IPS DF 6.9 (cell line): Measurements from ENCODE around the gene SLC9C1.

Source experiments
- DNase-seq: peaks from one replicate; pipeline ENCODE4 v3.0.0-alpha.2; 2013; ENCODE audit warnings: low read depth, low spot score
- H3K27ac ChIP-seq: one replicate; pipeline ENCODE4 v1.5.1; 2013; ENCODE audit warnings: low read length, control low read depth
- H3K27me3 ChIP-seq: 2 replicates; pipeline ENCODE4 v1.6.1; 2013; ENCODE audit warnings: mild to moderate bottlenecking, low read length; ENCODE audit not compliant: control insufficient read depth, insufficient read depth
- H3K36me3 ChIP-seq: 2 replicates; pipeline ENCODE4 v1.6.1; 2013; ENCODE audit warnings: low read length; ENCODE audit not compliant: control insufficient read depth, insufficient read depth
- H3K4me1 ChIP-seq: 2 replicates; pipeline ENCODE4 v1.6.1; 2013; ENCODE audit warnings: low read length; ENCODE audit not compliant: control insufficient read depth, insufficient read depth
- H3K4me3 ChIP-seq: 2 replicates; pipeline ENCODE4 v1.5.1; 2013; ENCODE audit warnings: mild to moderate bottlenecking, low read length
- H3K9me3 ChIP-seq: 2 replicates; pipeline ENCODE4 v1.6.1; 2013; ENCODE audit warnings: low read length, inconsistent platforms; ENCODE audit not compliant: control insufficient read depth, insufficient read depth
- WGBS: extraction: QIAGEN DNeasy Blood & Tissue Kit; methylation state at CpG from one replicate; pipeline ENCODE4 v1.1.7; 2013; ENCODE audit warnings: mixed read lengths, missing lambda C conversion rate; ENCODE audit not compliant: insufficient read length, insufficient coverage; 5-methylcytosine and 5-hydroxymethylcytosine counted together

The SLC9C1 gene

GRCh38 chr3:112293368-112294321 lies at the start of gene SLC9C1:
Gene SLC9C1 (minus strand): TSS chr3:112294216. CDS start chr3:112286791, 7,425 bp downstream.
- Histone ChIP-seq H3K27ac (no peak within 1 kb of the TSS), H3K27me3 (no peaks in the 10 kb centered on the region), H3K4me1 (peaks cover 1% of the 10 kb centered on the region; the same call in 1 of the 2 replicates), H3K9me3 (no peaks in the 10 kb centered on the region), H3K36me3 (no peaks in the 10 kb centered on the region), H3K4me3 (no peak within 1 kb of the TSS)
- no CpG with 5 or more reads among the region's 15 CpGs for WGBS
- peak; percentile 82 for DNase-seq

DNA sequence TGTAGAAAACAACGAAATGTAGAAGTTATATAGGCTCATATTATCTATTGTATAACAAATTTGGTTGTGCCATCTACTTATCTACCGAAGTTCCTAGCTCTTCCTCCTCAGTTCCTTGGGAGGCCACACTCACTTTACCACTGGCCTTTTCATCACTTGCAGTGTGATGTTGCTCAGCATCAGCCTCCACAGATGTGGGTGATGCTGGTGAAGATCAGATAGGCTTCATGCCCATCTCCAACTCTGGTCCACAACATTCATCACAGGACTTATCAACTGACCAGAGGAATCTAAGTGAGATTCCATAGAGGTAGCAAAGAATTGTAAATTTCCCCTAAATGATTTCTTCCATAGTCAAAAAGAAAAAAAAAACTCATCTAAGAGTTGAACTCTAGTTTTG lies 47.4 kb upstream of the SLC9C1 start:
- Histone ChIP-seq H3K4me3 (no peak overlapping the region), H3K9me3 (no peaks in the 10 kb centered on the region), H3K4me1 (peaks cover 2% of the 10 kb centered on the region; the same call in 1 of the 2 replicates), H3K27me3 (no peaks in the 10 kb centered on the region), H3K27ac (no peak overlapping the region), H3K36me3 (peaks cover 2% of the 10 kb centered on the region; the same call in 1 of the 2 replicates)
- DNase-seq: no peak
- no CpG with 5 or more reads among the region's 2 CpGs for WGBS

DNA sequence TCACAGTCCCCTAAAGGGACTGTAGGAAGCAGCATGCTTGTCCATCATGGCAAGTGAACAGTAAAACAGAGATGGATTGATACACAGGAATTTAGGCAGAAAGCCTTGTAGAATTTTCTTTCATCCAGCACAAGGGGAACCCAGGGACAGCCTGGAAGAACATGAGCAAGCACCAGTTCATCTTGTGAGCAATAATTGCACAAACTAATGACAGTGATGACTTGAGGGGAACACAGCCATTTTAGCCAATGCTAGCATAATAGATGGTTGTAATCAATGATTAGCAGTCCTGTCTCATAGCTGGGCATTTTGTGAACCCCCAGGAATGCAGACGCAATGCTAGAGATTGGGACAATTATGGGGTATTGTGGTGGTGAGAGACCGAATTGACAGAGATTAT lies 45.6 kb upstream of the SLC9C1 start:
- no CpG with 5 or more reads among the region's 2 CpGs for WGBS
- H3K4me1 ChIP-seq: peaks cover 7% of the 10 kb centered on the region
- no peaks in the 10 kb centered on the region; the same call in 1 of the 2 replicates for H3K36me3 ChIP-seq
- no peak for DNase-seq
- no peak overlapping the region for H3K4me3 ChIP-seq
- H3K27me3 ChIP-seq: no peaks in the 10 kb centered on the region
- no peak overlapping the region for H3K27ac ChIP-seq
- no peaks in the 10 kb centered on the region for H3K9me3 ChIP-seq

DNA sequence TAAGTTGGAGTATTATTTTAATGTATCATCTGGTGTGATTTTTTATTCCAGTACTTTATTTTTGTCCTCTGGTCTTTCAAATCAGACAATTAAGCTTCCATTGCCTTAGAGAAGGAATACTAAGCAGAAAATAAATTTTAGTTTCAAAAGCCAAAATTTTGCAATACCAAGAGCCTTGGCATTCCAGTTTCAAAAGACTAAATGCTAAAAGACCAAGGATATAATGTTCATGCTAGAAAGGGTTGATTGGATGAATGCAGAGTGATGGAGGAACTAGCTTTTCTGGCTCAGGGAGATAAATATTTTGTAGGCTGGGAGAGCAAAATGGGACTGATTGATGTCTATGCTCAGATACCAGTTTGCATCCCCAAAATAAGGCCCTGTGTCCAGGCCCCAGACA lies 45.1 kb upstream of the SLC9C1 start:
- no peaks in the 10 kb centered on the region for H3K27me3 ChIP-seq
- no peaks in the 10 kb centered on the region for H3K9me3 ChIP-seq
- H3K4me3 ChIP-seq: no peak overlapping the region
- H3K4me1 ChIP-seq: peaks cover 7% of the 10 kb centered on the region
- DNase-seq: no peak
- H3K36me3 ChIP-seq: no peaks in the 10 kb centered on the region; the same call in 1 of the 2 replicates
- no peak overlapping the region for H3K27ac ChIP-seq

- DNase-seq: no peak
- no CpG with 5 or more reads among the region's 2 CpGs for WGBS
- Histone ChIP-seq H3K27me3 (no peaks in the 10 kb centered on the region), H3K27ac (no peak overlapping the region), H3K4me3 (no peak overlapping the region), H3K4me1 (peaks cover 7% of the 10 kb centered on the region), H3K36me3 (no peaks in the 10 kb centered on the region; the same call in 1 of the 2 replicates), H3K9me3 (no peaks in the 10 kb centered on the region)
Measured at GRCh38 chr3:112338727-112339056, 44.7 kb upstream of the SLC9C1 start.

- no peak for DNase-seq
- H3K9me3 ChIP-seq: no peaks in the 10 kb centered on the region
- no CpG with 5 or more reads among the region's 6 CpGs for WGBS
- no peaks in the 10 kb centered on the region for H3K27me3 ChIP-seq
- H3K27ac ChIP-seq: no peak overlapping the region
- no peak overlapping the region for H3K4me3 ChIP-seq
- peaks cover 7% of the 10 kb centered on the region for H3K4me1 ChIP-seq
- no peaks in the 10 kb centered on the region; the same call in 1 of the 2 replicates for H3K36me3 ChIP-seq
Measured at GRCh38 chr3:112338021-112338726, 44.2 kb upstream of the SLC9C1 start.

GRCh38 chr3:112335434-112335781 lies 41.4 kb upstream of the SLC9C1 start:
- no peak for DNase-seq
- H3K27me3 ChIP-seq: no peaks in the 10 kb centered on the region
- no peaks in the 10 kb centered on the region; the same call in 1 of the 2 replicates for H3K36me3 ChIP-seq
- no CpG with 5 or more reads among the region's 2 CpGs for WGBS
- H3K4me3 ChIP-seq: no peak overlapping the region
- H3K27ac ChIP-seq: no peak overlapping the region
- peaks cover 6% of the 10 kb centered on the region for H3K4me1 ChIP-seq
- no peaks in the 10 kb centered on the region for H3K9me3 ChIP-seq

- no CpG with 5 or more reads among the region's 6 CpGs for WGBS
- no peak overlapping the region for H3K27ac ChIP-seq
- no peaks in the 10 kb centered on the region; the same call in 1 of the 2 replicates for H3K36me3 ChIP-seq
- no peaks in the 10 kb centered on the region for H3K9me3 ChIP-seq
- no peaks in the 10 kb centered on the region for H3K27me3 ChIP-seq
- no peak overlapping the region for H3K4me3 ChIP-seq
- DNase-seq: no peak
- peaks cover 6% of the 10 kb centered on the region for H3K4me1 ChIP-seq
Measured at GRCh38 chr3:112334691-112335433, 40.8 kb upstream of the SLC9C1 start.

GRCh38 chr3:112333381-112334317 lies 39.6 kb upstream of the SLC9C1 start:
- DNase-seq: no peak
- H3K4me3 ChIP-seq: peak overlapping the region; percentile 59; the same call in 1 of the 2 replicates
- H3K27ac ChIP-seq: no peak overlapping the region
- H3K9me3 ChIP-seq: no peaks in the 10 kb centered on the region
- H3K4me1 ChIP-seq: peaks cover 5% of the 10 kb centered on the region
- no CpG with 5 or more reads among the region's 23 CpGs for WGBS
- no peaks in the 10 kb centered on the region for H3K27me3 ChIP-seq
- no peaks in the 10 kb centered on the region; the same call in 1 of the 2 replicates for H3K36me3 ChIP-seq
